ENCODE measurements around the gene BTBD10.

DNA sequence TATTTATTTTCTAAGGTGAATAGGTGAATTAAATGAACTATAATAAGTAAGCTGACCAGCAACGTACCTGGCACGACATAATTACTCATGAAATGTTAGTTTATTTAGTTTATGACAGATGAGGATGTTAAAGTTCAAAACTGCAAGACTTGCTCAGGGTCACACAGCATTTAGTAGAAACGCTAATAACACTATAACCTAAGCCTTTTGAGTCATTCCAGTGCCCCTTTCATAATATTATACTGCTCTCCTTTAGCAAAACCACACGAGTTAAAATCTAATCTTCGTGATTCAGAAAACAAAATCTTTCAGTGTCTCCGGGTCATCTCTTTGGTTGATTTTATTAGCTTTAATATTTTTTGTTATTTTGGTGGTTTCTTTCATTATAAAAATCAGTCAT, 39.6 kb downstream of the BTBD10 start:
- TF ChIP-seq, protein P1, sequence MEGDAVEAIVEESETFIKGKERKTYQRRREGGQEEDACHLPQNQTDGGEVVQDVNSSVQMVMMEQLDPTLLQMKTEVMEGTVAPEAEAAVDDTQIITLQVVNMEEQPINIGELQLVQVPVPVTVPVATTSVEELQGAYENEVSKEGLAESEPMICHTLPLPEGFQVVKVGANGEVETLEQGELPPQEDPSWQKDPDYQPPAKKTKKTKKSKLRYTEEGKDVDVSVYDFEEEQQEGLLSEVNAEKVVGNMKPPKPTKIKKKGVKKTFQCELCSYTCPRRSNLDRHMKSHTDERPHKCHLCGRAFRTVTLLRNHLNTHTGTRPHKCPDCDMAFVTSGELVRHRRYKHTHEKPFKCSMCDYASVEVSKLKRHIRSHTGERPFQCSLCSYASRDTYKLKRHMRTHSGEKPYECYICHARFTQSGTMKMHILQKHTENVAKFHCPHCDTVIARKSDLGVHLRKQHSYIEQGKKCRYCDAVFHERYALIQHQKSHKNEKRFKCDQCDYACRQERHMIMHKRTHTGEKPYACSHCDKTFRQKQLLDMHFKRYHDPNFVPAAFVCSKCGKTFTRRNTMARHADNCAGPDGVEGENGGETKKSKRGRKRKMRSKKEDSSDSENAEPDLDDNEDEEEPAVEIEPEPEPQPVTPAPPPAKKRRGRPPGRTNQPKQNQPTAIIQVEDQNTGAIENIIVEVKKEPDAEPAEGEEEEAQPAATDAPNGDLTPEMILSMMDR (IDR thresholded peaks at IDR 0.05): no peak
- TF ChIP-seq POLR2A (IDR thresholded peaks at IDR 0.05): no peak

Measured in adrenal gland (tissue), 5 donors.